ENCODE measurements around the gene ZNF212. TPM values are rescaled to one million over a fixed set of nuclear protein-coding genes. Genes with fewer than 3 reads are reported as not detected.
A peak's percentile ranks its signal among the peaks of the same experiment; 100 is the strongest.

Gene ZNF212
- total and polyA plus RNA-seq, 9 of the 15 experiments (the other 6 are each of a cell fraction or from before 2014, with no cell fraction given) = 1.8 to 21.4 (median 7.2) TPM

DNA sequence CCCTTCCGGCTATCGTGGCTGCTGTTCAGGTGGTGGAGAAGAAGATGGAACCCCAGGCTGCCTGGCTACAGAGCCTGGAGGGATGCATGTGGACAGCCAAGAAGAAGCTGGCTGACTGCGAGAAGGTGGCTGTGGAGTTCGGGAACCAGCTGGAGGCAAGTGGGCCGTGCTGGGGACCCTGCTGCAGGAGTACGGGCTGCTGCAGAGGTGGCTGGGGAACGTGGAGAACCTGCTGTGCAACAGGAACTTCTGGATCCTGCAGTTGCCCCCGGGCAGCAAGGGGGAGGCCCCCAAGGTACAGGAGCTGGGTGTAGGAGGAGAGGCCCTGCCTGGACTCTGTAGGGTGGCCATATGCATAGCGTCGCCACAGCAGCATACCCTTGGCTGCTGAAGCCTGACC lies 48.2 kb downstream of the ZNF212 start:
- FAIRE-seq (no peak), DNase-seq (ENCODE audit: extremely low read depth in 1 of 4, low spot score in 3 of 4) (no peak), ATAC-seq (no peak)
- Histone ChIP-seq H3K9me3 (replicated peaks; ENCODE audit: control insufficient read depth, insufficient read depth, low read depth, low read length) (no peaks in the 10 kb centered on the region), H3K27ac (ENCODE audit: extremely low read depth, low read depth, low read length) (no peak overlapping the region), H3K4me3 (no peak overlapping the region), H3K36me3 (ENCODE audit: control insufficient read depth, insufficient read depth, low read length) (no peaks in the 10 kb centered on the region), H3K27me3 (ENCODE audit: control insufficient read depth in 2 of 2, insufficient read depth in 2 of 2, low read length in 2 of 2) (peaks cover 17 to 87% of the 10 kb centered on the region in 2 experiments; a peak in 4 of 5 replicates), H3K4me2 (ENCODE audit: insufficient read depth, low read length) (no peak overlapping the region), H4K20me1 (replicated peaks; ENCODE audit: control insufficient read depth, insufficient read depth, low read length) (no peaks in the 10 kb centered on the region), H2AFZ (ENCODE audit: low read depth, low read length) (no peak overlapping the region), H3K79me2 (ENCODE audit: control insufficient read depth, insufficient read depth, low read length) (no peaks in the 10 kb centered on the region), H3K9me1 (ENCODE audit: control insufficient read depth, insufficient read depth, low read length) (peaks cover 3% of the 10 kb centered on the region), H3K4me1 (replicated peaks in 1 of 2; ENCODE audit: control insufficient read depth in 2 of 2, insufficient read depth in 2 of 2, low read length in 2 of 2) (peaks cover 0 to 23% of the 10 kb centered on the region in 2 experiments; a peak in 2 of 5 replicates), H3K9ac (ENCODE audit: insufficient read depth in 1 of 2, low read depth in 2 of 2, low read length in 2 of 2) (peak overlapping the region in 1 of 2 experiments; percentile 50; a peak in 1 of 4 replicates)
- intact Hi-C loops (cut with micrococcal nuclease) = no loop called here
- ChIA-PET CTCF (ENCODE audit: low intra/inter-chr PET ratio) (no interaction called here), POLR2A (interaction anchor here (0.5 kb wide), 1 partner anchor 9 kb away, joined by 3 read pairs; no protein-coding TSS in a partner anchor)
- in situ Hi-C loops (cut with MboI) = no loop called here
- WGBS (ENCODE audit: insufficient coverage, low coverage, missing lambda C conversion rate) = 25% methylated on average over 10 of the region's 10 CpGs
- TF ChIP-seq ZNF644 (tag; IDR thresholded peaks at IDR 0.05; ENCODE audit: low read depth) = no peak
- BruUV-seq (replicated peaks) = no TSS peak

DNA sequence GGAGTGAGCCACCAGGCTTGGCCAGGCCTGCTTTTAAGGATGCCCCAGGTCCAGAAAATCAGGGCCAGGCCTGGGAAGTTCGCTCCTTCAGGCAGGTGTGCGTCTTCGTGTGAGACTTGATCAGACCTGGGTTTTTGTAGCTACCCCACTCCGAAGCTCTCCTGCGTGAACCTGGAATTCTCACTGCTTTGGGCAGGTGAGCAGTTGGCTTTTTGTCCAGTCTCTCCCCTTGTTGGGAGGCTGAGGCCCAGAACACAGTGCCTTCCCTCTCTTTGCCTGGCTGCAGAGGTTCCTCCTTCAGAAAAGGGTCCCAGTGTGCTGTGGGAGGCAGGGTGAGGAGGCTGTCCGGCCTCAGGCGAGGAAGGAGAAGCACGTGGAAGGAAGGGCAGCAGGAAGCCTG lies 49.8 kb downstream of the ZNF212 start:
- peaks cover 4% of the 10 kb centered on the region for H3K9me1 ChIP-seq (ENCODE audit: control insufficient read depth, insufficient read depth, low read length)
- peaks cover 0 to 23% of the 10 kb centered on the region in 2 experiments; a peak in 2 of 5 replicates for H3K4me1 ChIP-seq (replicated peaks in 1 of 2; ENCODE audit: control insufficient read depth in 2 of 2, insufficient read depth in 2 of 2, low read length in 2 of 2)
- CTCF ChIA-PET (ENCODE audit: low intra/inter-chr PET ratio) = no interaction called here
- ATAC-seq = no peak
- H3K27me3 ChIP-seq (ENCODE audit: control insufficient read depth in 2 of 2, insufficient read depth in 2 of 2, low read length in 2 of 2) = peaks cover 10 to 89% of the 10 kb centered on the region in 2 experiments; a peak in 4 of 5 replicates
- H3K4me3 ChIP-seq = no peak overlapping the region
- H3K9me3 ChIP-seq (replicated peaks; ENCODE audit: control insufficient read depth, insufficient read depth, low read depth, low read length) = no peaks in the 10 kb centered on the region
- no peaks in the 10 kb centered on the region for H3K79me2 ChIP-seq (ENCODE audit: control insufficient read depth, insufficient read depth, low read length)
- no peaks in the 10 kb centered on the region for H3K36me3 ChIP-seq (ENCODE audit: control insufficient read depth, insufficient read depth, low read length)
- H3K9ac ChIP-seq (ENCODE audit: insufficient read depth in 1 of 2, low read depth in 2 of 2, low read length in 2 of 2) = peak overlapping the region in 1 of 2 experiments; percentile 38; a peak in 2 of 4 replicates
- no peak overlapping the region for H3K4me2 ChIP-seq (ENCODE audit: insufficient read depth, low read length)
- no peak for DNase-seq (ENCODE audit: extremely low read depth in 1 of 4, low spot score in 3 of 4)
- no peak overlapping the region for H2AFZ ChIP-seq (ENCODE audit: low read depth, low read length)
- intact Hi-C loops (cut with micrococcal nuclease) = no loop called here
- in situ Hi-C loops (cut with MboI) = no loop called here
- POLR2A ChIA-PET = no interaction called here
- WGBS (ENCODE audit: insufficient coverage, low coverage, missing lambda C conversion rate) = 26% methylated on average over 8 of the region's 8 CpGs
- H4K20me1 ChIP-seq (replicated peaks; ENCODE audit: control insufficient read depth, insufficient read depth, low read length) = no peaks in the 10 kb centered on the region
- FAIRE-seq = no peak
- TF ChIP-seq, protein P1, sequence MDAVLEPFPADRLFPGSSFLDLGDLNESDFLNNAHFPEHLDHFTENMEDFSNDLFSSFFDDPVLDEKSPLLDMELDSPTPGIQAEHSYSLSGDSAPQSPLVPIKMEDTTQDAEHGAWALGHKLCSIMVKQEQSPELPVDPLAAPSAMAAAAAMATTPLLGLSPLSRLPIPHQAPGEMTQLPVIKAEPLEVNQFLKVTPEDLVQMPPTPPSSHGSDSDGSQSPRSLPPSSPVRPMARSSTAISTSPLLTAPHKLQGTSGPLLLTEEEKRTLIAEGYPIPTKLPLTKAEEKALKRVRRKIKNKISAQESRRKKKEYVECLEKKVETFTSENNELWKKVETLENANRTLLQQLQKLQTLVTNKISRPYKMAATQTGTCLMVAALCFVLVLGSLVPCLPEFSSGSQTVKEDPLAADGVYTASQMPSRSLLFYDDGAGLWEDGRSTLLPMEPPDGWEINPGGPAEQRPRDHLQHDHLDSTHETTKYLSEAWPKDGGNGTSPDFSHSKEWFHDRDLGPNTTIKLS (IDR thresholded peaks at IDR 0.05; ENCODE audit: borderline replicate concordance, low read depth) = no peak
- no peak for TF ChIP-seq FOXP1 (CRISPR knock-in tag; IDR thresholded peaks at IDR 0.05)
- TF ChIP-seq HDAC6 (IDR thresholded peaks at IDR 0.05; ENCODE audit: low read depth, low read length) = no peak
- TF ChIP-seq TCF7 (IDR thresholded peaks at IDR 0.05; ENCODE audit: borderline replicate concordance) = no peak
- no peak for TF ChIP-seq TBL1XR1 (IDR thresholded peaks at IDR 0.05; ENCODE audit: low read length in 2 of 2)
- TF ChIP-seq ZC3H8 (IDR thresholded peaks at IDR 0.05) = no peak
- TF ChIP-seq, protein P2, sequence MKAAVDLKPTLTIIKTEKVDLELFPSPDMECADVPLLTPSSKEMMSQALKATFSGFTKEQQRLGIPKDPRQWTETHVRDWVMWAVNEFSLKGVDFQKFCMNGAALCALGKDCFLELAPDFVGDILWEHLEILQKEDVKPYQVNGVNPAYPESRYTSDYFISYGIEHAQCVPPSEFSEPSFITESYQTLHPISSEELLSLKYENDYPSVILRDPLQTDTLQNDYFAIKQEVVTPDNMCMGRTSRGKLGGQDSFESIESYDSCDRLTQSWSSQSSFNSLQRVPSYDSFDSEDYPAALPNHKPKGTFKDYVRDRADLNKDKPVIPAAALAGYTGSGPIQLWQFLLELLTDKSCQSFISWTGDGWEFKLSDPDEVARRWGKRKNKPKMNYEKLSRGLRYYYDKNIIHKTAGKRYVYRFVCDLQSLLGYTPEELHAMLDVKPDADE (conservative IDR thresholded peaks at IDR 0.05; ENCODE audit: control insufficient read depth, low read depth, low read length) = no peak
- TF ChIP-seq ZNF354B (CRISPR knock-in tag; IDR thresholded peaks at IDR 0.05) = no peak
- no peak for TF ChIP-seq ETV5 (CRISPR knock-in tag; IDR thresholded peaks at IDR 0.05; ENCODE audit: low read depth)
- TF ChIP-seq CXXC5 (CRISPR knock-in tag; IDR thresholded peaks at IDR 0.05) = no peak
- TF ChIP-seq RCOR1 (IDR thresholded peaks at IDR 0.05; ENCODE audit: borderline replicate concordance in 1 of 2, low read depth in 2 of 2, low read length in 2 of 2) = no peak
- no peak overlapping the region for H3K27ac ChIP-seq (ENCODE audit: extremely low read depth, low read depth, low read length)
- no TSS peak for BruUV-seq (replicated peaks)

All from K562 (cell line).